CD4-positive, alpha-beta T cell treated with Interleukin-1 beta for 1 hour (primary cell): Measurements from ENCODE around the gene ANAPC7.
"Not testable (repeated sequence)": the region's sequence is repeated elsewhere in the genome, so short reads cannot be mapped to it uniquely, and the experiment has no call there.

ENCODE experiments used
- DNase-seq, 2 donors: peaks; one replicate each; pipeline ENCODE4 v3.0.0-alpha.2; 2020 to 2022

ANAPC7 gene, protein sequence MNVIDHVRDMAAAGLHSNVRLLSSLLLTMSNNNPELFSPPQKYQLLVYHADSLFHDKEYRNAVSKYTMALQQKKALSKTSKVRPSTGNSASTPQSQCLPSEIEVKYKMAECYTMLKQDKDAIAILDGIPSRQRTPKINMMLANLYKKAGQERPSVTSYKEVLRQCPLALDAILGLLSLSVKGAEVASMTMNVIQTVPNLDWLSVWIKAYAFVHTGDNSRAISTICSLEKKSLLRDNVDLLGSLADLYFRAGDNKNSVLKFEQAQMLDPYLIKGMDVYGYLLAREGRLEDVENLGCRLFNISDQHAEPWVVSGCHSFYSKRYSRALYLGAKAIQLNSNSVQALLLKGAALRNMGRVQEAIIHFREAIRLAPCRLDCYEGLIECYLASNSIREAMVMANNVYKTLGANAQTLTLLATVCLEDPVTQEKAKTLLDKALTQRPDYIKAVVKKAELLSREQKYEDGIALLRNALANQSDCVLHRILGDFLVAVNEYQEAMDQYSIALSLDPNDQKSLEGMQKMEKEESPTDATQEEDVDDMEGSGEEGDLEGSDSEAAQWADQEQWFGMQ

DNA sequence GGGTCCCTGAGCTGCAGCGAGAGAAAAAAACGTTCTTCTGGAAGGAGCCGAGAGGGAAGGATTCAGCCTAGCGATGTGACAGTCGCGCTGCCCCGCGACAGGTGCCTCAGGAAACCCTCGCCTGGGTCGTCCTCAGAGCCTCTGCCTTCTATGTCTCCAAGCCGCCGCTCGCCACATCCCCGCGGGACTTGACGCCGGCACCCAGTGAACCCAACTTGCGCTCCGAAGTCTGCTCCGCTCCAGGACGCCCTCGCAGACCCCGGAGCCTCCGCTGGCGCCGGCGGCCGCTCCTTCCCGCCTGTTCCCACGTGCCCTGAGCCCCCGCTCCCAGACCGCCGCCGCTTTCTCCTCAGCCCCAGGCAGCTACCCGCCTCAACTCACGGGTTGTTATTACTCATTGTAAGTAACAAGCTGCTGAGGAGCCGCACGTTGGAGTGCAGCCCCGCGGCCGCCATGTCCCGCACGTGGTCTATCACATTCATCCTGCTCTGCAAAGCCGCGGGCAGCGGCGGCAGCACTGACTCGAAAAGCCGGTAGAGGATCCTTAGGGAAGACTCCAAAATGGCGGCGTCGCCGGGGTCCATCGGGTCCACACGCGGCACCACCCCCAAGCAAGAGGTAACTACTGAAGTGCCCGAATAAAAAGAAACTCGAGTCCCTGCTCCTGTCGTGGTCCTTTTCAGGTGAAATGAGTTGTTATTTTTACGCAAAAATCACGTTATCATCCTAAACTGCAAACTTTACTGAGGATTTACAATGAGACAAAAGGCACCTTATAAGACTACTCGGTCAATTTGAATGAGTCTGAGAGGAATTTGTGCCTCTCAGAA lies at the start of gene ANAPC7:
ANAPC7 (minus strand) TSS at position 563 of the 830 bp plus-strand sequence; CDS start at position 482, 81 bp downstream.
- peak; percentile 88 to 89 for DNase-seq

DNA sequence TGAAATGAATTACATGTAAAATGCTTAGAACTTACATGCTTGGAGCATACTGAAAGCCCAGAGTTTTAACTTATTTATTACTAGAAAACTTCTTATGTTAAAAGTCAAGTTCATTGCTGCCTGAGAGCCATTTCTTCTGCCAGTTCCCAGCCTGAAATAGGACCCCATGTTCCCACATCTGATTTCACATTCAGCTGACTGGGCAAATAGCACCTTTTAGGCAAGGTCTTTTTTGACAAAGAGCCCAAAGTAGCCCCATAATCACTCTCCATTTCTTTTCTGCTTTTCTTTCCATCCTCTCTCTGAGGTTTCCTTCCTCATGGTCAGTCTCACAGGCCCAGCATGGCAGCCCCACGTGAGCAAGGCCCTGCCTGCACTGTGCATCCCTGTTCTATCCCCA lies 47.8 kb upstream of the ANAPC7 start:
- DNase-seq: no peak

DNA sequence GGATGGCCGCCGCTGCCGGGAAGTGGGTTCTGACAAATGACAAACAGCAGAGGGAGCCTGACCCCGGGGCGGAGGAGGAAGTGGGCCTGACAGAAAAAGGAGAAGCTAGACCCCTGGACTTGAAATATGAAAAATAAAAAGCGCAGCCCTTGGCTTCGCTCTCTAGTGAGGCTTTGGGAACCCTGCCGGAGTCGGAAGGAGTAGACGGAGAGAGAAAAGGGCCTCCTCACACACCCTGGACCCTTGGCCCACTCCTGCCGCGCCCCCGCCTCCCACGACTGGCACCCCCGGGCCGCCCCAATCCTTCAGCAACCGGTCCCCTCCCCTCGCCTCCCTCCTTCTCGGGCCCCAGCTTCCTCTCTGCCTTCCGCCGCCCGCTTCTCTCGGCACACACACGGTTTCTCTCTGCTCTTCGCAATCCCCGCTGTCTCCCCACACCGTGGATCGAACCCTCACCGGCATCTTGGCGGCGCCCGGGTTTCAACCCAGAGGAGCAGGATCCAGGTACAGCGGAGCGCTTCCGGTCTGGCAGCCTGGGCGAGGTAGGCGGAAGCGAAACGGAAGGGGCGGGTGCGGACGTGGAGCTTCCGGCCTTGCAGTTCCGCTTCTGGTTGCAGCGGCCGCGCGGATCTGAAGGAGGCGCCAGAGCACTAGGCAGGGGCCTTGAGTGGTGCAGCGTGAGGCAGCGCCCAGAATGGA lies 46.4 kb upstream of the ANAPC7 start, which contains the start of gene ARPC3:
ARPC3 (minus strand) TSS at position 539 of the 699 bp plus-strand sequence; CDS start at position 462, 77 bp downstream.
- DNase-seq: peak; percentile 95

DNA sequence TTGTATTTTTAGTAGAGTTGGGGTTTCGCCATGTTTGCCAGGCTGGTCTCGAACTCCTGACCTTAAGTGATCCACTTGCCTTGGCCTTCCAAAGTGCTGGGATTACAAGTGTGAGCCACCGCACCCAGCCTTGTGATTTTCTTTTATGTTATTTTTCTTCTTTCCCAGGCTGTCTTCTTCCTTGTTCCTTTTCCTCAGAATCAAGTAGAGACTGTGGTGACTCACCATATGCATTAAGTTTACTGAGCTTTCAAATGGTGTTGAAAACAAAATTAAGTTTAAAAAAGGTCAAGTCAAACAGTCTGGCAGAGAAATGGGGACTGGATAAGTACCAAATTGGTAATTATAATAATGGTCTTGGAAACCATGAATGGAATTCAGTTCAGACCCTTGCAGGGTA lies 40.9 kb upstream of the ANAPC7 start:
- DNase-seq: no peak

DNA sequence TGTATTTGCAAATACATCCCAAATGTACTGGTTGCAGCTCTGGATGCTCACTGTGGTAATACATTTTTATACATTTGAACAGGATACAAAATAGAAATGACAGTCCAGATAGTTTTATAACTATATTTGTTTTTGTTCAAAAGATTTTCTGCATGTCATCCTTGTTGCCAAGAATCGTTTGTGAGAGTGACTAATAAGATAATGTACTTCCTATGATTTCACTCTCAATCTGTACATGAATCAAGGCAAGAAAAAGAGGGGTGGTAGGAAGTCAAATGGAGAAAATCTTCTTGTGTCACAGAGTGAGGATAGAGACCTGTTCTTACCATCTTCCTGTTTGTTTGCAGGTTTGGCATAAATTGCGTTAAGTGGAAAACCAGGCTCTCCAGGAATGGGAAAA lies 32.7 kb upstream of the ANAPC7 start:
- DNase-seq: no peak

DNA sequence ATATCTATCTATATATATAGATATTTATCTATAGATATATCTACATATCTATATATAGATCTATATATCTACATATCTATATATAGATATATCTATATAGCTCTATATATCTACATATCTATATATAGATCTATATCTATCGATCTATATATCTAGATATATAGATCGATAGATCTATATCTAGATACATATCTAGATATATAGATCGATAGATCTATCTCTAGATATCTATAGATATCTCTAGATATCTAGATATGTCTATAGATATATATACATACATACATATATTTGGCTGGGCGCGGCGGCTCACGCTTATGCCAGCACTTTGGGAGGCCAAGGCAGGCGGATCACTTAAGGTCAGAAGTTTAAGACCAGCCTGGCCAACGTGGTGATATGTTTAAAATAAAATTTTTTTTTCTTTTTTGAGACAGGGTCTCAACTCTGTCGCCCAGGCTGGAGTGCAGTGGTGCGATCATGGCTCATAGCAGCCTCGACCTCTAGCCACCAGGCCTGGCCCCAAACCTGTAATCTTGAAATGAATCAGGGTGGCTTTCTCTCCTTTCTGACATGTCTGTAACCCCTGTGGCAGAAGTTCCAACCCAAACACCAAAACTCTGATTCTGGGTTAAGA lies 28.6 kb upstream of the ANAPC7 start:
- DNase-seq: no peak

DNA sequence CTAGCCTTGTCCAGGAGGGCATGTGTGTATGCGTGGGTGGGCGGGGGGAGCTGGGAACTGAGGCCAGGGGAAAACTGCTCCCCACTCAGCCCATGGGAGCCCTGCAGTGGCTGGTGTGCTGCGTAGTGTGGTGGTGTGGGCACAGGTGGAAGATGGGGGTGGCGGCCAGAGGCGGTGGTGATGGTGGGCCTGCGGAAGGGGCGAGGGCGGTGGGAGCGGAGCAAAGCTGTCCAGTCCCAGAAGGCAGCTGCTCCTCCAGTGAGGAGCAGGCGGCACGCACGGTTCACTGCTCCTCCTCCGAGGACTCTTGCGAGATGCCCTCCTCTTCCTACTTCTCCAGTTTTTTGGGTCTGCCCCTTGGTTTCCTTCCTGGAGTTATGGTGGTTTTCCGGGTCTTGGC lies 26.2 kb upstream of the ANAPC7 start:
- DNase-seq: not testable (repeated sequence)

DNA sequence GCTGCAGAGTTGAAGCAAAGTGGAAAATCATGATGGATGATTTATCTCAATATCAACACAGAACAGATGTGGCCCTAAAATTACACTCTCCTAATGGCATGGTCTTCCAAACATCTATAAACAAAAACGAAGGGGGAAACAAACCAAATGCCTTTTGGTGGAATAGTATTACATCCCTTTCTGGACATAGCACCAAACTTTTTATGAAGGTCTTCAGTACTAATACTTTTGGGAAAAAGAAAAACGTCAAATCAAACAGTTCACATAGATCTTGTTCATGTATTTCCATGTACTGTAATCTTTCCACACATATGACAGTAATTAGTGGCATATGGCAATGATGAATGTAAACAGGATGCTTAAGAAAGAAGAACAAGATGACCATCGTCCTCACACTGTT lies 22.9 kb upstream of the ANAPC7 start:
- DNase-seq: no peak

DNA sequence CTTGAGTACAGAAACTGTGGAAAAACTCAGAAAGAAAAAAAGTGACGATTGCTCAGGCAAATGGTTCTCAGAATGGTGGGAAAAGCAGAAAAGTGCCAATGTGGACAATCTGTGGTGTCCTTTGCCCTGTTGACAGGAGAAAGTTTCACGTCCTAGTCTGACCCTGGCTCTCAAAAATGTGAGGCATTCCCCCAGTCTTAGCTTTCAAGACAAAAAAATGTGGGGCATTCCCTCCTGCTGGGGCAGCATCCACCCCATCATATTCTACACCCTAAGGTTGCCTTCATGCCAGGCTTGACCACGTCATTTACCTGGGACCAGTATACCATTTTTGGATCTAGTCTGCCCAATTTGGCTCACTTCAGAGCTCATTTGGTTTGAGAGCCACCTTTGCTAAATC lies 20.7 kb upstream of the ANAPC7 start:
- DNase-seq: no peak

DNA sequence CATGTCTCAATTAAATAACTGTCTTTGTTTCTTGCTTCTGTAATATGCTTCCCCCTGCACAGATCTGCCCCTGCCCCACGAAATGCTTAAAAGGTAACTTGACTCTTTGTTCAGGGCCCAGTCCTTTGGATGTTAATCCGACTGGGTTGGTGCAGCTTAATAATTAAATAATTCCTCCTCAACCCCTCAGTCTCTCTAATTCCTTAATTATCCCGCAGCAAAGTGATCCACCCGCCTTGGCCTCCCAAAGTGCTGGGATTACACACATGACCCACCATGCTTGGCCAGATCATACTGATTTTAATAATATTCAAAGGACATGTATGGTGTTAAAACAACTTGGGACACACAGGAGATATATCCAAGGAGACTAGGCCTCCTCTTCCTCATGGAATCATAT lies 18.2 kb upstream of the ANAPC7 start:
- DNase-seq: no peak

DNA sequence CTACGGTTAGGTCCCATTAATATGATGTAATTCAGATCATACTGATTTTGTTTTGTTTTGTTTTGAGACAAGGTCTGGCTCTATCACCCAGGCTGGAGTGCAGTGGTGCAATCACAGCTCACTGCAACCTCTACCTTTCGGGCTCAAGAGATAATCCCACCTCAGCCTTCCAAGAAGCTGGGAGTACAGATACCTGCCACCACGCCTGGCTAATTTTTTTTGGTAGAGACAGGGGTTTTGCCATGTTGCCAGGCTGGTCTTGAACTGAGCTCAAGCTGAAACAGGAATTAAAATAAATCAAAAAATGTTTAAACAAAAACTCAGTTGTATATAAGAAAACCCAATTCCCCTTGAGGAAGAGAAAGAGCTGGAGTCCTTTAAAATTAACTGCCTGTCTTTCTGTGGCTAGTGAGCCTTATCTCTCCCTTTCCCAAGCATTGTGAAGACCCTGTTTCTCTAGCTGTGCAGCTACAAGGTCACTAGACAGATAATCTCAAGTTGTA lies 17.7 kb upstream of the ANAPC7 start:
- DNase-seq: no peak

DNA sequence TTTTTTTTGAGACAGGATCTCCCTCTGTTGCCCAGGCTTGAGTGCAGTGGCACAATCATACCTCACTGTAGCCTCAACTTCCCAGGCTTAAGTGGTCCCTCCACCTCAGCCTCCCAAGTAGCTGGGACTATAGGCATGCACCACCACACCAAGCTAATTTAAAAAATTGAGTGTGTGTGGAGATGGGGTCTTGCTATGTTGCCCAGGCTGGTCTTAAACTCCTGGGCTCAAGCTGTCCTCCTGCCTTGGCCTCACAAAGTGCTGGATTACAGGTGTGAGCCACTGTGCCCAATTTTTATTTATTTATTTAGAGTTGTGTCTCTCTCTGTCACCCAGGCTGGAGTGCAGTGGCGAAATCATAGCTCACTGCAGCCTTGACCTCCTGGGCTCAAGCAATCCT lies 17.1 kb upstream of the ANAPC7 start:
- not testable (repeated sequence) for DNase-seq

DNA sequence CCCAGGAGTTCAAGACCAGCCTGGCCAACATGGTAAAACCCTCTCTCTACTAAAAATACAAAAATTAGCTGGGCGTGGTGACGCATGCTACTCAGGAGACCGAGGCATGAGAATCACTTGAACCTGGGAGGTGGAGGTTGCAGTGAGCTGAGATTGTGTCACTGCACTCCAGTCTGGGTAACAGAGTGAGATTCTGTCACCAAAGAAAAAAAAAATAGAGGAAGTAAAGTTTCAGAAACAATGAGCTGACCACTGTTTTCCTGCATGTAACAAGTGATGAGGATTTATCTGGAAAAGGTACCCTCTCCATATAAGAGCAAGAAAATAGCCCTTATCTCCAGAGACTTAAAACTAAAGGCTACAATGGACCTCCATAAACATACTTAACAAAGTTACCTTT lies 13.6 kb upstream of the ANAPC7 start:
- peak in 1 of 2 donors; percentile 3 for DNase-seq

DNA sequence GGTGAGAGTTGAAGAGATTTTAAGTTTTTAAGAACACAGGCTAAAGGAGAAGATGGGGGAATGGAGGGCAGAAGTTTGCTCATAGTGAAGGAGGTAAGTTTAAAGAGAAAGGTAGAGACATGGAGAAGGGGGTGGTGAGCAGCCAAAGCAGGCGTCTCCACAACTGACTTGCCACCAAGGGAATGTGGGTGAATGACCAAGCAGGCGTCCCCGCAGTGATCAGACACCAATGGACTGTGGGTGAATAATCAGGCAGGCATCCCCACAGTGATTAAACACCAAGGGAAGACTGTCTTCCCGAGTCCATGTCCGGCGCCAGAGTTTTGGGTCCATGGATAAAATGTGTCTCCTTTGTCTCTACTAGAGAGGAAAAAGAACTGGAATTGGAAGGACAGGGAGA lies 6.6 kb upstream of the ANAPC7 start:
- not testable (repeated sequence) for DNase-seq

DNA sequence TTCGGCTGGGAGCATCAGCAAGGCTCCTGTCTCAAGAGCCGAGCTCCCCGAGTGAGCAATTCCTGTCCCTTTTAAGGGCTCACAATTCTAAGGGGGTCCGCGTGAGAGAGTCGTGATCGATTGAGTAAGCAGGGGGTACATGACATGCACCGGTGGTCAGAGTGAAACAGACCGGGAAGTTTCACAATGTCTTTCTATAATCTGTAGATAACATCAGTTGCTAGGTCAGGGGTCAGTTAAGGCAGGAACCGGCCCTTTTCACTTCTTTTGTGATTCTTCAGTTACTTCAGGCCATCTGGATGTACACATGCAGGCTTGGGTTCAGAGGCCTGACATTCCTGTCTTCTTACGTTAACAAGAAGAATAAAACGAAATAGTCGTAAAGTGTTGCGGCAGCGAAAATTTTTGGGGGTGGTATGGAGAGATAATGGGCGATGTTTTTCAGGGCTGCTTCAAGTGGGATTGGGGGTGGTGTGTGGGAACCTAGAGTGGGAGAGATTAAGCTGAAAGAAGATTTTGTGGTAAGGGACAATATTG lies 1.7 kb upstream of the ANAPC7 start:
- DNase-seq: not testable (repeated sequence)

DNA sequence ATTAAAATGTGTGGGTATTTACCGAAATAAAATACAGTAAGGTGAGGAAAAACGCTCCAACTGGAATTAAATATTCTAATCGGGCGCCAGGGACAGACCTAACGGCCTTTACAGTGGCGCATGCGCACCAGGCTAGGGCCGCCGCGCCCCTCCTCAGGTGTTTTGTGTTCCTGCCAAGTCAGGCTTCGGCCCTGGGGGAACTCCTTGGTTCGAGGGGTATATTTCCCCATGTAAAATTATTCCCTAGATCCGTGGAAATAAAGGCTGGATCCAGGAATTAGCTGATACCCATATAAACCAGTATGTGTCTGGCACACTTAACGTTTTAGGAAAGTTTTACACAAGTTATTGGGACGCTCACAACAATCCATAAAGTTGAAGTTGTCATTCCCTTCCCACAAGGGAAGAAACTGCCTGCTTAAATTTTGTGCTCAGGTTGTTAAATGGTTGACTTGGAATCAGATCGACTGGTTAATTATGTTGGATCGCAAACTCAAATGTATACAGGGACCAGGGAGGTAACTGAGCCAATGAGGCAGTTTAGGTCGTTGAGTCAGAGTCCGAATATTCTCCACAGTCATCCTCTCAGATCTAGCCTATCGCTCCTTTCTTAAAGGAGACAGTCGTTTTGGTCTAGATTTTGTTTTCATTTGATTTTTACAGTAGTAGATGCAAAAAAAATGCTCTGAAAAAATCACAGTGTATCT lies 621 bp upstream of the ANAPC7 start:
- DNase-seq: peak; percentile 80 to 84

DNA sequence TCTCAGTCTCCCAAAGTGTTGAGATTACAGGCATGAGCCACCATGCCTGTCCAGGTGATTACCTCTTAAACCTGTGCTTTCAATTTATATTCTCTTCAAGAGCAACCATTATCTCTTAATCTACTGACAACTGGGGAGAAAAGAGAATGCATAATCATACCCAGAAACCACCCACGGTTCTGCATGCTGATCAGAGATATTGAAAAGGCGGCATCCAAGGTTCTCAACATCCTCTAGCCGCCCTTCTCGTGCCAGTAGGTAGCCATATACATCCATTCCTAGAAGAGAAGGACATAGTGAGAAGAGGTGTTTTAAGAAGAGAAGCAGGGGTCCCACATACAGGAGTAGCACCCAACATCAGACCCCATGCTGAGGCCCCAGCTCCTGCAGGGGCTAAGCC lies 20.8 kb downstream of the ANAPC7 start:
- no peak for DNase-seq

DNA sequence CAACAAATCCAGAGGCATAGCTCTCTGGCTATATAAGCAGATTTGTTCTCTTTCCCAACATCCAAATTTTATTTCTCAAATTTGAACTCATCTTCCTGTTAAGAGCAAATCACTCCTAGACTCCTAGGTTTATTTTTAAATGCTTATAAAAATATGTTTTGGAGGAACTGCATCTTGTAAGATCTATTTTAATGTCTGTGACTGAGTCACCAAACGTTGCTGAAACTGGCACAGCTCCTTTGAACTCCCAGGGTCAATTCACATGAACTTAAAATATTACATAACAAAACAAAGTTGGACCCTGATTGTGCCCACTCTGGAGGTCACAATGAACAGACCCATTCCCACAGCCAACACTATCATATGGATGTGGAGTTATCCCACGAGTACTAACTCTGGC lies 23.9 kb downstream of the ANAPC7 start:
- no peak for DNase-seq

DNA sequence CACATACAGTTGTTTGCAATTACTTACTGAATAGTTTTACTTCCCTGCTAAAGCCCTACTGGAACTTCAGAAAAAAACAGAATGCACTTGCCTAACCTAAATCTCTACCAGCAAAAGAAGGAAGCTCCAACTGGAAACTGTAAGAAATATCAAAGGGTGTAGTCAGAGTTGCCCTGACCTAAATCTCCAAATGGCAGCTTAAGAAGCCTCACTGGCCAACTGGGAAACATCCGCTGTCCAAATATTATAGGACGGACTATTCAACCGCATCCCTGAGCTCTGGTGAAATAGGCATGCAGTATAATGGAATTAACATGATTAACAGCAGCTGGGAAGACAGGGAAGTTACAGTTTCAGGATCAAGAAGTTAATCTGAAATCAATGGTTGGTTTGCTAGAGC lies 24.3 kb downstream of the ANAPC7 start:
- DNase-seq: no peak

DNA sequence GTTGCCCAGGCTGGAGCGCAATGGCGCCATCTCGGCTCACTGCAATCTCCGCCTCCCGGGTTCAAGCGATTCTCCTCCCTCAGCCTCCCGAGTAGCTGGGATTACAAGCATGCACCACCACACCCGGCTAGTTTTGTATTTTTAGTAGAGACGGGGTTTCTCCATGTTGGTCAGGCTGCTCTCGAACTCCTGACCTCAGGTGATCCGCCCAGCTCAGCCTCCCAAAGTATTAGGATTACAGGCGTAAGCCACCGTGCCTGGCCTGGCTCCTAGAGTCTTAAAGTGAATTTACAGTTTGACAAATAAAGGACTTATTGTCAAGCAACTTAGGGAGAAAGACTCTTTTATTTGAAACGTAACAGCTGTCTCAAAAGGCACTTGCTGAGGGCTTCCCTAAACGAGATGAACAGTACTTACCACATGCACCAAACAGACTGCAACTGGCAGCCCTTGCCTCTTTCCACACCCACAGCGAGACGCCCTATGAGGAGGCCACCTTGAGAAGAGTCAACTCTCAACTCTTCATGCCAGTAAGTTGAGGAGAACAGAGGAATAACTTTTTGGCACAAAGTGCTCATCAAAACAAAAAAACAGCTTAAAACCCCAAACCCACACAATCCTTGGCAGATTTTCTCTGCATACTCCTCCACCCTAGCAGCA lies 25.2 kb downstream of the ANAPC7 start:
- not testable (repeated sequence) for DNase-seq
